Lower leg skin (tissue), 4 donors: ENCODE measurements around the gene SIGLEC9. TPM values are rescaled to one million over a fixed set of nuclear protein-coding genes. Genes with fewer than 3 reads are reported as not detected.

Experiments used
- DNase-seq, 2 donors: peaks; one replicate each; pipeline ENCODE4 v3.0.0-alpha.2; 2019; ENCODE audit warnings: low spot score in 2 of 2
- H3K4me3 ChIP-seq: fragments of 200-600 bp; sonication (generic); 2 replicates; pipeline ENCODE4 v1.5.1; 2017; ENCODE audit warnings: mild to moderate bottlenecking, low read depth; ENCODE audit not compliant: poor library complexity, severe bottlenecking
- CTCF ChIP-seq, 3 donors: fragments of 450-650 bp; IDR thresholded peaks; one replicate each; pipeline ENCODE4 v1.5.1; 2016; ENCODE audit warnings: antibody characterized with exemption in 3 of 3, mild to moderate bottlenecking in 3 of 3, moderate library complexity in 2 of 3
- POLR2A ChIP-seq, 2 donors: fragments of 450-650 bp; IDR thresholded peaks; one replicate each; pipeline ENCODE4 v1.6.1; 2016 to 2017; ENCODE audit warnings: antibody characterized with exemption in 2 of 2, mild to moderate bottlenecking in 1 of 2, moderate library complexity in 1 of 2
- WGBS, 2 donors: methylation state at CpG; one replicate each; pipeline ENCODE4 v1.1.5; 2018; 5-methylcytosine and 5-hydroxymethylcytosine counted together
- intact Hi-C: fragments of 100-400 bp; cut with DNase I; formaldehyde crosslinking; loops from one replicate; pipeline ENCODE4 v1.15.0; 2023; ENCODE audit warnings: low total_unique reads
- total RNA-seq, 4 donors: library from RNA; depleted of rRNA; stranded (reverse); fragments of >200 nt; gene quantifications; one replicate each; pipeline ENCODE4 v1.1.0, GENCODE V29; 2016

Gene SIGLEC9
- total RNA-seq, 4 donors from 2014 or later = 0.15 to 2.7 (median 1.2) TPM

GRCh38 chr19:51159656-51160055 is 35.0 kb downstream of the SIGLEC9 start:
- TF ChIP-seq CTCF (IDR thresholded peaks at IDR 0.05) (no peak), POLR2A (IDR thresholded peaks at IDR 0.05) (no peak)
- H3K4me3 ChIP-seq = no peak overlapping the region
- intact Hi-C loops = no loop called here
- DNase-seq = no peak
- WGBS, 2 donors = 85 to 91% methylated on average over 4 of the region's 4 CpGs

GRCh38 chr19:51161266-51161665 is 36.6 kb downstream of the SIGLEC9 start:
- intact Hi-C loops = no loop called here
- peak in 1 of 2 donors; percentile 25 for DNase-seq
- 68 to 77% methylated on average over 1 of the region's 1 CpG for WGBS, 2 donors
- TF ChIP-seq CTCF (IDR thresholded peaks at IDR 0.05) (no peak), POLR2A (IDR thresholded peaks at IDR 0.05) (no peak)
- H3K4me3 ChIP-seq = no peak overlapping the region

- intact Hi-C loops = no loop called here
- TF ChIP-seq CTCF (IDR thresholded peaks at IDR 0.05) (no peak), POLR2A (IDR thresholded peaks at IDR 0.05) (no peak)
- no peak overlapping the region for H3K4me3 ChIP-seq
- WGBS, 2 donors = 41 to 70% methylated on average over 4 of the region's 4 CpGs
- DNase-seq = no peak
These were observed 37.3 kb downstream of the SIGLEC9 start for GRCh38 chr19:51161867-51162496.

- intact Hi-C loops = no loop called here
- TF ChIP-seq CTCF (IDR thresholded peaks at IDR 0.05) = no peak
- H3K4me3 ChIP-seq = no peak overlapping the region
- WGBS, 2 donors = 32 to 33% methylated on average over 3 of the region's 3 CpGs
- peak in 1 of 2 donors; percentile 59 for DNase-seq
These were observed 38.6 kb downstream of the SIGLEC9 start for GRCh38 chr19:51163257-51163656.

GRCh38 chr19:51164215-51164614 is 39.5 kb downstream of the SIGLEC9 start:
- intact Hi-C loops = no loop called here
- 51 to 58% methylated on average over 3 of the region's 3 CpGs for WGBS, 2 donors
- DNase-seq = no peak
- no peak overlapping the region for H3K4me3 ChIP-seq
- TF ChIP-seq CTCF (IDR thresholded peaks at IDR 0.05) (no peak), POLR2A (IDR thresholded peaks at IDR 0.05) (no peak)
